GM18870 (cell line): ENCODE measurements around the gene APIP.
"Not testable (repeated sequence)": the region's sequence is repeated elsewhere in the genome, so short reads cannot be mapped to it uniquely, and the experiment has no call there.

Experiments
- ATAC-seq: cut with Tn5 transposase; IDR thresholded peaks from one replicate; pipeline ENCODE4 v1.9.1; 2021; ENCODE audit warnings: moderate library complexity; ENCODE audit not compliant: unreplicated experiment

The APIP gene

DNA sequence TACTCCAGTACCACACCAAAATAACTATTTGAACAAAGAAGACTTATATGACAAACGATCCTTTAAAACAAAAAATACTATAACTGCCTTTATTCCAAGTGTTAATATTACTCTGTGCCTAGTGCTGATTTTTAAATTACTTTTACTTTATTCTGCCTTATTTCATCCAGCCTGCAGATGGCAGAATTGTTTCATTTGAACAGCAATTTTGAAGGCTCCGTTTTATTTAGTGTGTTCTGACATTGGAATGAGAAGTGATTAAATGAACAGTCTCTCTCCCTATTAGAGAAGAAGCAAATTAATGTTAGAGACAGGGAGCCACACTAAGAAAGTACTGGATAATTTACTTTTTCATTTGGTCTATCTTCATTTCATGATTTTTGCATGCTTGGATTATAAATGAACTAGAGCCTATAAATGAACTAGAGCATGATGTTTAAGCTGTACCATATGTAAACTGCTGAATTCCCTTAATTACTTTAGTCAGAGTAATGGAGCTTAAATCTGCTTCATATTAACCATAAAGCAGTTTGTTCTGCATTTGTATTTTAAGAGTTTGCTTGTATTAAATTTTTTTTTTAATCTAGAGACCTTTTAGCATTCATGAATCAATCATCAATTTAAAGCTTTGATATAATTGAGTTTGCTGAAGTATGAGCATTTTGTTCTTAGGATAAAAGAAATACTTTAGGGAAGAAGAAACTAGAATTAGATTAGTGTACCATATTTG is 10.1 kb upstream of the APIP start:
- ATAC-seq: no peak

DNA sequence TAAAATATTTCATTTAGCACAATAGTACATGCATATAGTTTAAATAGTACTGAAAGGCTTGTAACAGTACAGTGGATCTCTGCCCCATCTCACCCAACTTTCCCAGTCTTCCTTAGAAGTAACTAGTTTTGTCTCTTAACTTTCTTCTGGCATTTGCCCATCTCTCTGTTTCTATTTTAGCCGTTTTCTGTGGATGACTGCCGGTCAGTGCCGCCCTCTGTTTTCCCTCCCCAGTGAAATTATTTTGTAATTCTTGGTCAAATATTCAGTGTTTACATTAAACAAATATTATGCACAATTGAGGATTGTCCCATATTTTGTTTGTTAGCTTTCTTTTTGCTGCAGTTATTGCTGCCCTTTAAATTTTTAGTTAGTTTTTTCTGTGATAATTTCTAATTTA is 8.5 kb upstream of the APIP start:
- no peak for ATAC-seq

DNA sequence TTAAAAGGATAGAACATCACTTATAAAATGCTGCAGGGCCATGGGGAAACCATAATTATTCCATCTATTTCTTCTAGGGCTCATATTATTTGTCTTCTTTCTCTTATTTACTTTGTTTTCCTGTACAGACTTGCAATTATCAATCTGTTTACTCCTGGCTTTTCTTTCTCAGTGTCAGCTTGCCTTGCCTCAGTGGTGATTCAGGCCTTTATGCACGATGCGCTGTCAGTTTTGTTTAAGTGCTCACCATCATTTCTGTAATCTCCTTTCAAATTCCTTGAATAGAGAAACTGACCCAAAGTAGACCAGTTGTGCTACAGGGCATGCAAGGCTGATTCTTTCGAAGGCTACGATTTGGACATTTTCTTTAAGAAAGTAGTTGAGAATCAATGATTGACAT is 5.0 kb upstream of the APIP start:
- ATAC-seq: no peak

DNA sequence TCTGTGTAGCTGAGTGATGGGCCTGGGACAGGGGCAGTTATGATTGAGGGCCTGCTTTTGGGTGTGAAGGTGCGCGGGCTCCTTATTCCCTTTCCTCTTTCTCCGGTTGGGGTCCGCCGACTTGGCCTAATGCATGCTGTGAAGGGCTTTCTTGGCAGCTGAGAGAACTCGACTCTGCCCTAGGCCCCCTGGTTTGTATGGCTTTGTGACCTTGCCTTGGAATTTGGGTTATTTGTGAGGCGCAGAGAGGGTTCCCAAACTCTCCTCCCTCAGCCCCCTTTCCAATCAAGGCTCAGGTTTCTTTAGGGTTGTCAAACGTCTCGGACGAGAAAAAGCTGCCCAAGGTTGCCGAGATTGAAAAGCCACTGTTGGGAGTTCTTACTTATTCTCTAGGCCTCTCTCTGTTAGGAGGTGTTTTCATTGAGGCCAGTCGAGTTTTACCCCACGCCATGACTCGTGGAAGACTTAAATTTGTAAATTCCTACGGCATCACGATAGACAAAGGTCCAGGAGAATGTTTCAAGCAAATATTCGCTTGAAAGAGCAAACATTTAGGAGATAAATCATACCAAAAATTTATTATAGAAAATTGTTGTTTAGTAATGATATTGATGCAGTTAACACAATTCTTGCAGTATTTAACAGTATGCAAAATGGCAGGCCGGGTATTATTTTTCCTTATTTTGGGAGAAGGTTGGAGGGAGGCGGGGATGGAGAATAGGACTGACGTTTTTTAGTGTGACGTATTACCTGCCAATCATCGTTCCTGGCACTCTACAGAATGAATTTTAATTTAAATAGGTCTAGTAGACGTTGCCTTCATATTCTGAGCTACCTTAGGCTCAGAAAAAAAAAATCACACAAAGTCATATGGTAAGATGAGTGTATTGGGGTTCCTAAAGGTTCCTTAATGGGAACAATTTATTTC is 928 bp upstream of the APIP start:
- ATAC-seq: no peak

DNA sequence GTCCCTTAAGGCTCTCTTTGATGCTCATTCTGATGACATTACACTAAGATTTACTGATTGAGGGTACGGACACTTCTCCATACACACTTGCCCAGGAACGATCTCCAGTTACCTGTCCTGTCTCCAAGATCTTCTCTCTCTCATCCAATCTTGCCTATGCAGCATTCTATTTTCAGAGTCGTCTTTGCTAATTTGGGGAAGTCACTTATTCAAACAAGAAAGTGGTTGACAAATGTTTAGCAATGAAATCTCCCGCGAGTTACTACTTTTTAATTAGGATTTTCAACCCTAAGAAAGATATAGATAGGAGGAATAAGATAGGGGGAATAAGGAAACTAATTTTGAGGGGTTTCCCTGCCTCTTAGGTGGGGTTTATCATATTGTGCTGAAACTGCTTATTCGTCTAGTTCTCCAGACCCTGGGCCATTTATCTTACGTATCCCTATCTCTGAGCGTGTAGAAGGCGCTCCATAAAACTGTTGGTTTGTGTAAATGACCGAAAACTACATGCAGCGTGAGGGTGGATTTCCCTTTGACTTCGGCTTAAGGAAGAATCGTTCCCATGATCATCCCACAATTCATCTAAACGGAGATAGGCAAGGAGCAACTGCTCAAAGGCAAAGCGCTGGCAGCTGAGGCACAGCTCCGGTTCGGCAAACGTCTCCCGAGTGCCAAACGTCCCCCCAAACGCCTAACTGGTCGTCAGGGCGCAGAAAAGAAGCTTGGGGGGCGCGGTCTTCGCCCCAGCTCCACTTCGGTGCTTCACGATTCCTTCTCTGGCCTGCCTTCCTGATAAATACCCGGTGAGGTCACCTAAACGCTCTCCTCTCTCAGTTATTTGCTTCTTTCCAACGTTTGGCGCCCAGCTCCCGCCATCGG is 804 bp downstream of the APIP start:
- ATAC-seq: no peak

DNA sequence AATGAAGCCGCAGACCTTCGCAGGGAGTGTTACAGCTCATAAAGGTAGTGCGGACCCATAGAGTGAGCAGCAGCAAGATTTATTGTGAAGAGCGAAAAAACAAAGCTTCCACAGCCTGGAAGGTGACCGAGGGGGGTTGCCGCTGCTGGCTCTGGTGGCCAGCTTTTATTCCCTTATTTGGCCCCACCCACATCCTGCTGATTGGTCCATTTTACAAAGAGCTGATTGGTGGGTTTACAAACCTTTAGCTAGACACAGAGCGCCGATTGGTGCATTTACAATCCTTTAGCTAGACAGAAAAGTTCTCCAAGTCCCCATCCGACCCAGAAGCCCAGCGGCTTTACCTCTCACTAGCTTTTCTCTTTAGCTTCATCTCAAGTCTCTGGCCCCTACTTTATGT is 2.6 kb downstream of the APIP start:
- not testable (repeated sequence) for ATAC-seq

DNA sequence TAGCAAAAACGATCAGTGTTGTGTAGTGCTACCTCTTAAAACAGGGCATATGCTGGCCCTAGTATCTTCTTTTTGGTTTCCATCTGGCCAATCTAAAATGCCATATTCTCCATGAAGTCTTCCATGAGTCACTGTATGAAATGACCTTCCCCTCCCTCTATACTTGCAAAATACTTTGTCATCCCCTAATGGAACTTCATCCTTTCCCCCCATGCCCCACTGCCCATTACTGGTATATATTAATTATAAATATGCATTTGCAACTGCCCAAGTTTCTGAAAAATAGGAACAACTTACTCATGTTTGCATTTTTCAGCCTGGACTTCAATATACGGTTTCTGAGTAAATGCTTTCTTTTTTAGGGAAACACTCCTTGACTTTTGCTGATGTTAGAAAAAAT is 4.5 kb downstream of the APIP start:
- no peak for ATAC-seq

DNA sequence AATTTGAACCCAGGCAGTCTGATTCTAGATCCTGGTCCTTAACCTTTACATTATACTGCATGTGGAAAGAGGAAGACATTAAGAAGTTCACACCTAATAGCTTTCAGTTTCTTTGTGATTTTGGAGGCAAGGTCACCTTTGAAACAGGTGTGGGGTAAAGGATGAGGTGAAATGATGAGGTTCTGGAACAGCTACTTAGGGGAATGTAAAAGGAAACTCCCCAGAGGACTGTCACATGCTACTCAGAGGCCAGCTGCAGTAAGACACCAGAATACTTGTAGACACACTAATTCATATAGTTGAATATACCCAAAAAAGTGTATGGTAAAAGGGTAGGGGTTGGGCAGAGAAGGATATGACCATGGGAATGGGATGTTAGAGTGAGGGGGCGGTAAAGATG is 5.4 kb downstream of the APIP start:
- ATAC-seq: peak; percentile 57

DNA sequence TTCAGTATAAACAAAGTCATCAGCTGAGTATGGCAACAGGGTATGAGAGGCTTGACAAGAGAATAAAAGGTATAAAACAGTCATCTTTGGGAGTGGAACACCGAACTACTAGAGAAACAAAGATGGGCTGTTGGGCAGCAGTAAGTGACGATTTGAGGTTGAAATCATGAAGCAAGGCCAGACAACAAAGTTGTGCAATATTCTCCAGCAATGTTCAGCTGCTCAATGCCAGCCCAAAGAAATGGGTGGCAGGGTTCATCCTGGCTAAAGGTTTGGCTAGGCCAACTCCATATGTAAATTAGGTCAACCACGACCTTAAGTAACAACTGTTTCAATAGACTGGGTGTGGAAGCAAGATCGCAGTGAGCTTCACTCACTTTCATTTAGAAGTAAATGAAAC is 6.2 kb downstream of the APIP start:
- ATAC-seq: no peak

DNA sequence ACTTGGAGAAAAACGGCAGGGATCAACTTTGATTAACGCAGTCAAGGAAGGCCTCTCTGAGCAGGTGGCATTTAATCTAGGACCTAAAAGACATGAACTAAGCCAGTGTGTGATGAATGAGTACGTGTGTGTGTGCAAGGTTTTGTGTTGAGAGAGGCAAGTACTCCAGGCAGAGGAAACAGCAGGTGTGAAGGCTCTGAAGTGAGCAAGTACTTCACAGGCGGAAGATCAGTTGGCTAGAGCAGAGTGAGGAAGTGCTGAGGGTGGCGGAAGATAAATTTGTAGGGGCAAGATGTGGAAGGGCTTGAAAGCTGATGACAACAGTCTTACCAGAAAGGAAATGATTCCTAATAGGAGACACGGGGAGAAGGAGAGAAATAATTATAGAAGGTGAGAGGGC is 6.8 kb downstream of the APIP start:
- no peak for ATAC-seq

DNA sequence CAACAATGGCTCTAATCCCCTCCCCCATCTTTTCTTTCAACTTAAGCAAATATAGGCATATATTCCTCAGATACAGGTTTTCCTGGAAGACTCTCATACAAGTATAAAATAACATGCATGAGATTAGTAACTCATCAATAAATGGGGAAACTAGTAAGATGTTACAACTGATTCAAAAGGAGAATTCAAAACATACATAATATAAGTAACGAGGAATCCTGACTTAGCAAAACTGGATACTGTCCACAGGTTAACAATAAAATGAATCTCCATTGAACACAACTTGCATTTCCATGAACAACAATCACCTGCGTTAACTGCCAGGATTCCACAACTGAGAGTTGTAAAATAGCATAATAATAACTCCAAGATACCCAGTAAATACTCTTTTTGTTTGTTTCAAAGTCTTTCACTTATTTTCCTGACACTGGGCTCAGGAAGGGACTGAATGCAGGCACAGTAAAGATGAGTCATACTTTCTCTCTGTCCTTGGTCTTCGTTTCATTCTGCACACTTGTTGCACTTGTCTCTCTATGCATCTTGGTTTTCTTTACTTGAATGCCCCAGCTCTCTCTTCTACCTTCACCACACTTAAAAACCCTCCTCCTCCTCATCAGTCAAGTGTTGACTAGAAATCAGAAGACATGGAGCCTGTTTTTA is 8.1 kb downstream of the APIP start:
- no peak for ATAC-seq

DNA sequence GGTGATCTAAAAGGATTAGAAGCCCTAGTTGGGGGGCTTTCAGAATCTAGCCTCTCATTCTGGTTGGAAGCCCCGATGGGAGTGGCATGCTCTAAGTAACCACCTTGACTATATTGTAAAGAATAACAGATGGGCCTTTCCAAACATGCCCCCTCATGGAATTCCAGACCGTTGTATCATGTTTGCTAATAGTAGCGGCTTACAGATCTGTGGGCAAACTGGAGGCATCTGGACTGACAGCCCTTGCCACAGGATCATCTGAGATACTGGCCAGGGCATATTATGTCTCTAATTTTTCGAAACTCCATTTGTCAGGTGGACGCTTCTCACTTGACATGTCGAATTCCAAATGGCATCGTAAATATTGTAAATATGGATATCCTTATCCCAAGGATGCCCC is 10.5 kb downstream of the APIP start:
- ATAC-seq: no peak

DNA sequence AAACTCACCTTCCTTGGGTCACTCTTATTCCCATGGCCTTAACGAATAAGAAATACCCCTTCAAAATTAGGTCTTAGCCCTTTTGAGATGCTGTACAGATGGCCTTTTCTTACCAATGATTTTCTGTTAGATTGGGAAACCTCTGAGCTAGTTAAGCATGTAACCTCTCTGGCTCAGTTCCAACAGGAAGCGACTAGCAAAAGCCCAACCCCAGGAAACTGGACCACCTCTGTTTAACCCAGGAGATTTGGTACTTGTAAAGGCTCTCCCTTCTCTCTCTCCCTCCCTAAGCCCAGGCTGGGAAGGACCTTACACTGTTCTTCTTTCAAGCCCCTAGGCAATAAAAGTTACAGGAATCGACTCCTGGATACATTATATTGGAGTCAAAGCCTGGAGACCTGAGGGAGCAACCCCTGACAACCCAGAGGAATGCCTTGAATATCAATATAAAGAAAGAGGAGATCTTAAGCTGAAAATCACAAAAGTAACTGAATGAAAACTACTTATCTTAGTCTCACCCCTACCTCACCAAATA is 11.7 kb downstream of the APIP start:
- ATAC-seq: no peak

DNA sequence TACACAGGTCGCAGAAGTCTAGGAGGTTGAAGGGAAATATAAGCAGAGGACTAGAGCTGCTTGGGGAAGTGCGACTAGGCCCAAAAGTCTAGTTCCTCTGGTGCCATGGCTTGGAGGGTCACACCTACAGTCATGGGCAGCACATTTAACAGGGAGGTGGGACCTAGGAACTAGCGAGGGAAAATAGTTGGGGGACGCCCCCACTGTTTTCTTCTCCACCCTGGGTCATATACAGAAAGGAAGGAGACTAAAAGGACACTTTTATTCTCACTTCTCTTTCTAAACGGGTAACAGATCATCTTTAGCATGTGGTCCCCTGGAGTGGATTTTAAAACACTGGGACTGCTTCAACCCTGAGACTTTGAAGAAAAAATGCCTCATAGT is 16.6 kb downstream of the APIP start:
- no peak for ATAC-seq

DNA sequence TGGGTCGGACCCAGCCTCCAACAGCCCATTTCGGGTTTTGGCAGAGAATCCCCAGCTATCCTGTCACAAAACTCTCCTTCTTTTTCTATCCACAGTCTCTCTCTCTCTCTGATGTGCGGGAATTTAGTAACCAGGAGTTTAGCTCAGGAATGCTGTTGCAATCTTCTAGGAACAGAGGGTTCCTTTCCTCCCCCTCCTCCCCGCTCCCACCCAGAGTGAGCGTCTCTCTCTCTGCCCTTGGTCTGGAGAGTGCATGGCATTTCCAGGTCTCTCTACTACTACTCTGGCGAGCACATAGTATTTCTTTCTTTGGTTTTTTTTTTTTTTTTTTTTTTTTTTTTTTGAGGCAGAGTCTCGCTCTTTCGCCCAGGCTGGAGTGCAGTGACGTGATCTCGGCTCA is 17.7 kb downstream of the APIP start:
- no peak for ATAC-seq

DNA sequence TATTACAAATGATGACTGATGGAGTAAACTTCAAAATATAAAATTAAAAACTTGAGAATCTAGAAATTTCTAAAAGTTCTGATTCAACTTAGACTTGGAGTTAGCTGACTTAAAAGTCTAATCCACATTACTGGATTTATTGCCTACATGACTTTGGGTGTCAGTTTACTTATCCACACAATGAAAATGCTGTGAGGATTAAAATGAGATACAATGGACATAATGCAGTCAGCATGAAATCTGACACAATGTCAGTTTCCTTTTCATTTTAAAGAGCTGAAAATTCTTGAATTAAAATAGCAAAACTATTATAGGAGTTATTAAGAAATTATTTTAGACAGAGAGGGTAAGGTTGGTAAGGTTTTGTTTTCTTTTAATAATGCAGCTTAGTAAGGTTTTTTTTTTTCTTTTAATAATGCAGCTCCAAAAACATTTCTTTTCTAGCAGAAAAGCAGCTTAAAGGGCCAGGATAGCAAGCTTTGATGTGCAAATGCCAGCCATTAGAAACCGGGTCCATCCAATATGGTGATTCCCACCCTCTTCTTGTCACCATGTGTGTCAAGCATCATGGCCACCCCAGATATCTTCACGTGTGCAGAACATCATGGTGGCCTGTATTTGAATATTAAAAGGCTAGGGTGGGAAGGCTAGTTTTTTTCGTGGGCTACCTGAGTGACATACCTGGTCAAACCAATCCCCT is 18.9 kb downstream of the APIP start:
- ATAC-seq: no peak

DNA sequence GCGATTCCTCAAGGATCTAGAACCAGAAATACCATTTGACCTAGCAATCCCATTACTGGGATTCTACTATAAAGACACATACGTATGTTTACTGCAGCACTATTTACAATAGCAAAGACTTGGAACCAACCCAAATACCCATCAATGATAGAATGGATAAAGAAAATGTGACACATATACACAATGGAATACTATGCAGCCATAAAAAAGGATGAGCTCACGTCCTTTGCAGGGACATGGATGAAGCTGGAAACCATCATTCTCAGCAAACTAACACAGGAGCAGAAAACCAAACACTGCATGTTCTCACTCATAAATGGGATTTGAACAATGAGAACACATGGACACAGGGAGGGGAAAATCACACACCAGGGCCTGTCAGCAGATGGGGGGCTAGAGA is 20.0 kb downstream of the APIP start:
- ATAC-seq: not testable (repeated sequence)

DNA sequence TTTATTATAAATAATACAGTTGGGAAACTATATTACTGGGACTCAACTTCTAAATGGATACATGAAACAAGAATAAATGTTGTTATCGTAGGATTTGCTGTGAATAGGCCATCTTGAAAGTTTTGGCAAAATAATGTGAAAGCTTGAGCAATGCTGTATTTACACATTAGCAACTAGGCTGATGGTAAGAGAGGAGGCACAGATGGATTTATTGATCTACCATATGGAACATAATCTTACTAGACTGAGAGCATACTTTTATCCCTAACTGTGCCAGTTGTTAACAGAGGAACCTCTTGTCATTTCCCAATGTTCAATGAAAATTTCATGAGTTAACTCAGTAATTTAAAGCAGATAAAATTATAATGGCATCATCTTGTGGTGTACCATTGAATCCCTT is 22.8 kb downstream of the APIP start:
- ATAC-seq: no peak

DNA sequence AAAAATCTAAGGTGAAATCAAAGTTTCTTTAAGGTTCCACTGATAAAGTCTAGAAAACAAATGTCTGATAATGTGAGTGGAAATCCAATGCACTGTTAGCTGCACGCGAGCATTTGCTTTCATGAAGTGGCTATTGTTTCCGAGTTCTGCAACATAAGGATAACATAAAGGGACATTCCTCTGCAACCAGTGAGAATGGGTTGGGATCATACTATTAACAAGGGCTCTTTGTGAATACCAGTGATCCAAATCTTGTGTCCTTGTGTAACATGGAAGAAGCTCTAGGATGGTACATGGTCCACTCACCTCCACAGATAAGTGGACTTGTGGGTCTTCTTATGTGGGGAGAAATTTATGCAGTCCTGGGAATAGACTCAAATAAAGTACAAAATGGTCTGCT is 24.6 kb downstream of the APIP start:
- ATAC-seq: no peak

DNA sequence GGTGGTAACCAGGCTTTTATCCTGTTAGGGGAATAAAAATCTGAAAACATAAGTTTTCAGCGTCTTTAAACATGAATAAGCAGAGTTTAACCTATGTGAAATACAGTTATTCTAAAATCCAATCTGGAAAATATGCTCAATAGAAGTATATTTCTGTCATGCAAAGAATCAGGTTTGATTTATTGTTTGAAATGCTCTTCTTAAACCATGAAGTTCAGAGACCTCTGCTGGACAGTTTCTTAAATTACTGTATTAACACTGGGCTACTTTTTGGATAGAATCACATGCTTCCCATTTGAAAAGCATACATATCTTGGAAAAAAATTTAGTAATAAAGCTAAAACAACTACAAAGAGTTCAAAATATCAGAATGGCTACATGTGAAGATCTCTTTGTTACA is 25.4 kb downstream of the APIP start:
- no peak for ATAC-seq
